Tibial nerve (tissue), 4 donors: ENCODE data around the gene TMEM86B.

Experiments
- CTCF ChIP-seq, 5 experiments: fragments of 200-600 bp in 3 of 5; fragments of 450-650 bp in 2 of 5; sonication (generic) in 3 of 5; IDR thresholded peaks; one replicate each; pipeline ENCODE4 v1.5.1; 2016 to 2019; ENCODE audit warnings: antibody characterized with exemption in 5 of 5, mild to moderate bottlenecking in 3 of 5, moderate library complexity in 2 of 5
- EP300 ChIP-seq, 2 donors: sonication (generic); formaldehyde crosslinking; IDR thresholded peaks; one replicate each; pipeline ENCODE4 v1.6.1; 2017; ENCODE audit warnings: antibody characterized with exemption in 2 of 2, mild to moderate bottlenecking in 1 of 2
- POLR2A ChIP-seq, 2 donors: fragments of 450-650 bp; IDR thresholded peaks; one replicate each; pipeline ENCODE4 v1.6.1; 2017; ENCODE audit warnings: antibody characterized with exemption in 2 of 2, mild to moderate bottlenecking in 2 of 2, moderate library complexity in 2 of 2

DNA sequence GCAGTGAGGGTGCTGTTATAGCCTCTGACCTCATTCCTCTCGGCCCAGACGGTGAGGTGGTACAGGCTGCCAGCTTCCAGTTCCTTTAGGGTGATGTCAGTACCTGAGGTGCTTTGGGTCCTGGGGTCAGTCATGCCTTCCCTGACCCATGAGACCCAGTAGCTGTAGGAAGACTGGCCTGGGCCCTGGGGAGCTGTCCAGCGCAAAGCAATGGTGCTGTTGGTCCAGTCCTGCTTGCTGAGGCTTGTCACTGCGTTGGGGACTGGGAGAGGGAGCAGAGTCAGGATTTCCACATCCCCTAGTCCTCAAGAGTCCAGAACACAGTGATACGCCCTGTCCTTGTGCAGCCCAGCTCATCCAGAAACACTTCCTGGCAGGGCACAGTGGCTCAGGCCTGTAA is 29.9 kb downstream of the TMEM86B start:
- TF ChIP-seq CTCF (IDR thresholded peaks at IDR 0.05) (no peak), POLR2A (IDR thresholded peaks at IDR 0.05) (no peak), EP300 (IDR thresholded peaks at IDR 0.05) (no peak)
